ENCODE measurements around the gene MFAP2.

The MFAP2 gene

DNA sequence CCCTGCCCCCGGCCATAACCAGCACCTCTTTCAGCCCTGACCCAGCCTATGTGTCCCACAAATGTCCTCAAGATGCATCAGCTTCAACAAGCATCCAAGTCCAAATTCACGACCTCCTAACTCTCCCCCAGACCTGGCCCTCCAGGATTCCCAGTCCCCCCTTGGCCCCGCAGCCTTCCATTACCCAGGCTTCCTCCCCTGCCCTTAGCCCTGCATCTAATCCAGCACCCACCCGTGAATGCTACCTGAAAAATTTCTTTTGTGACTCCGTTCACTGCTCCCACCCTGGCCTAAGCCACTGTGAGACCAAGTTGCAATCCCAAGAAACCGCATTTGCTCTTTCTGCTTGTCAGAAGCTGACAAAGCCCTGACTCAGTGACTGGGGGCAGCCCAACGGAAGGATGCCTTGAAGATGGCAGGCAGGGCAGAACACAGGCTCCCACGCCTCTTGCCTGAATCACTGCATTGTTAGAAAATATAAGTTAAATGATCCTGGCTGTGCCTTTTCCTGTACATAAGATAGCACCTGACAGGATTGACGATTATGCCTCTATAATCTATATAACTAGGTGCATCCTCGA is 939 bp upstream of the MFAP2 start:
- no peak for DNase-seq (ENCODE audit: low read depth in 2 of 3, low spot score in 2 of 3)

DNA sequence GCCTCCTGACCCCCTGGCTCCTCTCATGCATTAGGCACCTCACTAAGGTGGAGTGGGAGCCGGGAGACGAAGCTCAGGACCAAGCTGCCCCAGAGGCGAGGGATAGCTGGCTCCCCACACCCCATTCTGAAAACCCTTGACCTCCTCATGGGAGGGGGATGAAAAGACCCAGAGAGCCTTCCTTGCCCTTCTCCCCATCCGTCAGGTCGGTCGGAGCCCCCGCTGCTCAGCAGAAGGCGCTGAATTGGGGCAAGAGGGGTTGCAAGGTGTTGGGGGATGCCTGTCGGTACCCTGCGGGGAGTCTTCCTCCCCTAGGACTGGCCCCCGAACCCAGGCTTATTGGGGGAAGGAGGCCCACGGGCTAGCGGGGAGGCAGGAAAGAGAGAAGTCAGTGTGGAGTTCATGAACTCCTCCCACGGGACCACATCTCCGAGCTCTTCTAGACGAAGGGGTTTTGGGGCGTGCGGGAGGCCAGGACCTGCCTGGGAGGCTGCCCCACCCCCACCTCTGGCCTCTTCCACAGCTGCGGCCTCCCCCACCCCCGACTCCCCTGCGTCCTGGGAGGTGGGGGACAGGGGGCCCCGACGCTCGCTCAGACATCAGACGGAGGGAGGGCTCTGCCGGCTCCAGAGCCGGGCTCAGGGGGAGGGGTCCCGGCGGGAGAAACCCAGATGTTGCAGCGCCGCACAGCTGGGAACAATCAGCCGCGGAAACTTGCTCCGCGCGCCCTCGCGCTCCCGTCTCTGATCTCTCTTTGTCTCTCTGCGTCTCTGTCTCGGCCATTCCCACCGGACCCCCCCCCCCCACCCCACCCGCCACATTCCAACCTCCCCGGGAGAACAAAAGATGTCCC is 719 bp downstream of the MFAP2 start:
- no peak for DNase-seq (ENCODE audit: low read depth in 2 of 3, low spot score in 2 of 3)

DNA sequence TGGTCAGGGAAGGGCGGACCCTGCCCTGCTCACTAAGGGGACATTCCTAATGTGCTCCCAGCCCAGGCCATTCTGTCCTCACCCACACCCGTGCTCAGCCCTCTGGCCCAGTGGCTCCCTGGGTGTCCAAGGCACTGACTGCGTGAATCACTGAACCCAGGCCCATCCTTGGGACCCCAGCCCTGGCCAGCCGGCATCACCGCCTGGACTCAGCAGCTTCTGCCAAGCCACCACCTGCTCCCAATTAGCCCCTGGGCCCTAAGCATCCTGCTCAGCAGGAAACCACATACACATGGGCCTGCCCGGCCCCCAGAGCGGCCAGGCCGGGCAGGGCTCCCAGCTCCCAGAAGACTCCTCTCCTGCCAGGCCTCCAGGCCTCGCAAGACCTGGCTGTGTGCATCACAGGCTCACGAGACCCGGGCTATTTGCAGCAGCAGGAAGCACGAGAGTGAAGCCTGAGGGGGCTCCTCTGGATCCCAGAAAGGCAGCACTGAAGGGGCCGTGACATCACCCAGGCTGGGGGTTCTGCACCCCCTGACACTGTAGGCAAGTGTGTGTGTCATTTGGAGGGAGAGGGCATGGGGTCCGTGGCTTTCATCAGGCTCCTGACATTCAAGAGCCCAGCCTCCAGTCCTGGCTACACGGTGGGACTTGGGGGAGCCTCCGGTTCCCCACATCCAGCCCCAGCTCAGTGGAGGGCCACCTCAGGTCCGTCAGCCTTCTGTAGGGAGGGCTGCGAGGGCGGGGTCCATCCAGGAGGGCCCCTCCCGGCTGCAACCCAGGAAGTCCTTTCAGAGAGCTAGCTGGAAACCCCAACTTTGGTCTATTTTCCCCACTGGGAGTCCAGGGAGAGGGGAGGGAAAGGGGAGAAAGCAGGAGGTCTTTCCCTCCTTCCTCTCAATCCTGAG is 1.6 kb downstream of the MFAP2 start:
- no peak for DNase-seq (ENCODE audit: low read depth in 2 of 3, low spot score in 2 of 3)

DNA sequence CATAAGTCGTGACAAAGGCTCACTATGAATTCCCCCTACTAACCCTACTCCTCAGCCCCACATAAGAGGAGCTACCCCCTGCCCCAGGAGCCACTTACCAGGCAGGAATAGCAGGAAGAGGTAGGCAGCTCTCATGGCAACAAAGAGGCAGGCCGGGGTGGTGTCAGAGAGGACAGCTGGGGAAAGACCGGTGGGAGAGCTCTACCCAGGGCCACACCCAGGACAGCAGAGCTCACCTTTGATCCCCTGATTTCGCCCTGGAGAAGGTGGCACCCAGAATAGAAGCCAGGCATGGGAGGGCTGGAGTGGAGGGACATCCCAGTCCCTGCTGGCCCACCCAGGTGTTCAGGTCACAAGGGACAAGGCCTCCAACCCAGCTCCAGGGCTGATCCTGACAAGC is 2.3 kb downstream of the MFAP2 start:
- DNase-seq (ENCODE audit: low read depth in 2 of 3, low spot score in 2 of 3) = no peak

DNA sequence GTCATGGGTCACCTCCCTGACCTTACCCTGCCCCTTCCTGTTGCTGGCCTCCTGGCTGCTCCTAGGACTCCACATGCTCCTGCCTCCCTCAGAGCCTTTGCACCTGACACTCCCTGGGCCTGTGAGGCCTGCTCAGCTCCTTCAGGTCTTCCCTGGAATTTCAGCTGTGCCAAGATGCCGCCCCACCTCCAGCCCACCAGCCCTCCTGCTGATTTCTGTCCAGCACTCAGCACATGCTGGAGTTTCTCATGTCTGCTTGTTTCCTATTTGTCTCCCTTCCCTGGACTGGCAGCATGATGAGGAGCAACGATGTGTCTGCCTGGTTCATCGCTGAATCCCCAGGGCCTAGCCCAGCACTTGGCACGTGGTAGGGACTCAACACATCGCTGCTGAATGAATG is 3.0 kb downstream of the MFAP2 start:
- no peak for DNase-seq (ENCODE audit: low read depth in 2 of 3, low spot score in 2 of 3)

DNA sequence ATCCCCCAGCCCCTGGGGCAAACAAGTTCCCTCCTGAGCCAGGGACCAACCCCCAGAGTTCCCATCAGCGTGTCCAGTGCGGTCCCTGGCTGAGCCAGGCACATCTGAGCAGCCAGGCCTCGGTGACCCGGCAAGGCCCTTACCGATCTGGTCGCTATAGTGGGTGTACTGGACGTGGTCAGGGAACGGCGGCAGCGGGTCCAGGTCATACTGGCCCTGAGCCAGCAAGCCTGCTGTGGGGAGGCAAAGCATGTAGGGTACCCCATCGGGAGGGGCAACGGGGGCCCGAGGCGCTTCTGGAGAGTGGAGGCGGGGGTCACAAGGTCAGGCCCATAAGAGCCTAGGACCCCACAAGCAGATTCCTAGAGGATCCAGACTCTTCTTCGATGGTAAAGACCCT is 3.5 kb downstream of the MFAP2 start:
- no peak for DNase-seq (ENCODE audit: low read depth in 2 of 3, low spot score in 2 of 3)

DNA sequence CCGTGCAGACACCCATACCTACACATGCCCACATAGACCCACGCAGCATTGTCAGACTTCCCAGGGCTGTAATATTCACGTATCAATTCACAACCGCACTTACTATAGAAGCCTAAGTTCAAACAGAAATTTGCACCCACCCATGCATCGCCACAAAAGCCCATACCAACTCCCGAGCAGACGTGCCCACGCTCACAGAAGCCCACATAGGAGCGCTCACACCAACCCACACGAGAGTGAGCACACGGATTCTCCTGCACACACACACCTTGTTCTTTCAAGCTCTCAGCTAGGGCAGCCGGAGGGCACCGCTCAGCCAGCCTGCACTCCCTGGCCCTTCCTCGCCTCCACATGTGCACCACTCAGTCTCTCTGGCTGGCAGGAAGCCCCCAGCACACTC is 4.6 kb downstream of the MFAP2 start:
- DNase-seq (ENCODE audit: low read depth in 2 of 3, low spot score in 2 of 3) = no peak

DNA sequence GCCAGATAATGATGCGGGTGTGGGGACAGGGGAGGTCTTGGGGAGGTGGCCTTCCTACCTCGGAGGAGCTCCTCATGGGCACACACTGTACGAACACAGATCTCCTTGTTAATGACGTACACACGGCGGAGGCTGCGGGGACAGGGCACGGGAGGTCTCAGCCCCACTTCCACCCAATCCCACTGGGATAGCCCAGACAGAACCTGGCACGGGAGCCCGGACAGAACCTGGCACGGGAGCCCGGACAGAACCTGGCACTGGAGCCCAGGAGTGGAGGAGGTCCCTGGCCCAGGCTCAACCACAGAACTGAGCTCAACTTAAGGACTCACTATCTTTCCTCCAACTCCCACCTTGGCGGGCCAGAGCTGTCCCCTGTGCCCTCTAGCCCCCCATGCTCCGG is 5.2 kb downstream of the MFAP2 start:
- DNase-seq (ENCODE audit: low read depth in 2 of 3, low spot score in 2 of 3) = no peak

DNA sequence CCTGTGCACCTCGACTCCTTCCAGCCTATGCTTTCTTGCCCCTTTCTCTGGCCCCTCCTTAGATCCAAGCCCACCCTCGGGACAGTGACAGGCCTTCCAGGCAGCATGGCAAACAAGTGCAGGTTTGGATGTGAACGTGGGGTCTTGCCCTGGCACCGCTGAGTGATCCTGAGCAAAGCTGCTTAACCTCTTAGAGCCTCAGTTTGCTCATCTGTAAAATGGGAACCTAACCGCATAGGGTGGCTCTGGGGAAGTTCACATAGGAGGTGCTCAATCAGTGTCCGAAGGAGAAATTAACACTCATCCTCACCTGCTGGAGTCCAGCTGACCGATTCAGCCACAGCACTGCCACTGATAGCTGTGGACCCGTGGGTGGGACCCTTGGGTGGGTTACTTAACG is 7.2 kb downstream of the MFAP2 start:
- DNase-seq (ENCODE audit: low read depth in 2 of 3, low spot score in 2 of 3) = no peak

DNA sequence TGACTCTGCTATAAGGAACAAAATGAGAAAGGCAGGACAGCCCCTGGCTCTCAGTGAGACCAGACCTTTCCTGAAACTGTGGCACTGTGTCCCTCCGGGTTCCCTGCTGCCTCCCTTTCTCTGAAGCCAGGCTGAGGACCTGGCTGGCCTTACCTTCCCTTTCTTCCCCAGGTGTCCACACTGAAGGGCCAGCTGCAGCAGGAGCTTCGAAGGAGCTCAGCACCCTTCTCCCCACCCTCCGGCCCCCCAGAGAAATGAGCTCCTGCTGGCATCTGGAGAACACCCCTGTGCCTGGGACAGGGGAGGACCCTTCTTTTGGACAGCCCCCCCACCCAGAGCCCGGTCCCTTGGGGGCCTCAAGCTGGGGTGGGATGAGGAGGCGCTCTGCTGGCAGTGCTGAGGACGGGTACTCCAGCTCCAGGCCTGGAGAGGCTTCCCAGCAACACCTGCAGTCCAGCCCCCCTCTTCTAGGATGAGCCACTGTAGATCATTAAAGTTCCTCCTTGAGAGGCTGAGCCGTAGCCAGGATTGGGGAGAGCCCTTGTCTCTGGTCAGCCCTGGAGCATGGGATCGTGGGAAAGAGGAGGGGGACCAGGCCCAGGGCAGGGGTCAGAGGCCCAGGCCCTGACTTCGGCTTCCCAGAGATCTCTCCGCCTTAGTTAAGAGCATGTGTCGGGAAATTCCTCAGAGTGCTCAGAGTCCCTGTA is 8.1 kb downstream of the MFAP2 start:
- no peak for DNase-seq (ENCODE audit: low read depth in 2 of 3, low spot score in 2 of 3)

DNA sequence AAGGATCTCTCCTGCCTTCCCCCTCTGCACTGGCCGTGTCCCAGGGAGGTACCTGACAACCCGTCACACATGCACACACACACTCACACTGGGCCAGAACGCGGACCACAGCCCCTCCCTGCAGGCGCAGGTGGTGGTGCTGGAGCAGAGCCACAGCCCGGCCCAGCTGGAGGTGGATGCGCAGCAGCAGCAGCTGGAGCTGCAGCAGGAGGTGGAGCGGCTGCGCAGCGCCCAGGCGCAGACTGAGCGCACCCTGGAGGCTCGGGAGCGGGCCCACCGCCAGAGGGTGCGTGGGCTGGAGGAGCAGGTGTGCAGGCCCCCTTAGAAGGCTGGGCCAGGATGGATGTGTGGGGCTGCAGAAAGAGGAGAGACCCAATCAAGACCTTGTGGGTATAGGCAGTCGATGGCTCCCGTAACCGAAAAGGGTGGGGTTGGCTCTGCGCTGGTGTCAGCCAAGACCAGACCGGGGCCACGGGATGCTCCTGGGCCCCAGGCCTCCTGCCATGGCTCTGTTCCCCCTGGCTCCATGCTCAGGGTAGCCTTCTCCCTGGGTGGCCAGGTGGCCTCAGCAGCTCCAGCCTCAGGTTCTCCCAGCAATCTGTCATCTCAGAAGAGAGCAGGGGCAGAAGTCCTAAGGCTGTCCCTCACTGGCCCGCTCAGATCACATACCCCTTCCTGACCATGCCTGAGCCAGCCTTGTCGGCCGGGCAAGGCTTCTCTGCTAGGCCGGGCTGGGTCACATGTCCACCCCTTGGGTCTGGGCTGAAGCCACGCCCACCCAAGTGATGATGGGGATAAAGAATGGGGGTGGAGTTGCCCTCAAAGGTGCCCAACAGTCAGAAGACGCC is 8.9 kb downstream of the MFAP2 start:
- no peak for DNase-seq (ENCODE audit: low read depth in 2 of 3, low spot score in 2 of 3)

DNA sequence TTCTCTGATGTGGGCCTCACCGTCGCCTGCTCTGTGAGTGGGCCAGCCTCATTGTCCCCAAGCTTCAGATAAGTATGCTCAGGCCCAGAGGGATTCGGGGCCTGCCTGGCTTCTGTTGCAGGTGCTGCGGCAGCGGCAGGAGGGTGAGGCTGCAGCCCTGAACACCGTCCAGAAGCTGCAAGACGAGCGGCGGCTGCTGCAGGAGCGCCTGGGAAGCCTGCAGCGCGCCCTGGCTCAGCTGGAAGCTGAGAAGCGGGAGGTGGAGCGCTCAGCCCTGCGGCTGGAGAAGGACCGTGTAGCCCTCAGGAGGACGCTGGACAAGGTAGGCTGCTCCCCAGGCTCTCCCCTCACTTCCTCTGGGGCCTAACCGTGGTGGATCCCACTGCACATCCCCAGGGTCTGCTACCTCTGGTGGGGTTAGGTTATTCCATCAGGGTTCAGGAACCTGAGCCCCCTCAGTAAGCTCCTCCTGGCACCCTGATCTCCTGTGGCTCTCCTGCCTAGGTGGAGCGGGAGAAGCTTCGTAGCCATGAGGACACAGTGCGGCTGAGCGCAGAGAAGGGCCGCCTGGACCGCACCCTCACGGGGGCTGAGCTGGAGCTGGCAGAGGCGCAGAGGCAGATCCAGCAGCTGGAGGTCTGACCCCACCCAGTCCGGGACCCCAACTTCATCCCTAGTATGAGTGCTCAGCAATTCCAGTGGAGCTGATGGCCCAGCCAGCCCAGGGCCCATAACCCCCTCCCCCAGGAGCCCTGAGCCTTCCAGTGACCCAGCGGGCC is 10.1 kb downstream of the MFAP2 start:
- DNase-seq (ENCODE audit: low read depth in 2 of 3, low spot score in 2 of 3) = no peak

DNA sequence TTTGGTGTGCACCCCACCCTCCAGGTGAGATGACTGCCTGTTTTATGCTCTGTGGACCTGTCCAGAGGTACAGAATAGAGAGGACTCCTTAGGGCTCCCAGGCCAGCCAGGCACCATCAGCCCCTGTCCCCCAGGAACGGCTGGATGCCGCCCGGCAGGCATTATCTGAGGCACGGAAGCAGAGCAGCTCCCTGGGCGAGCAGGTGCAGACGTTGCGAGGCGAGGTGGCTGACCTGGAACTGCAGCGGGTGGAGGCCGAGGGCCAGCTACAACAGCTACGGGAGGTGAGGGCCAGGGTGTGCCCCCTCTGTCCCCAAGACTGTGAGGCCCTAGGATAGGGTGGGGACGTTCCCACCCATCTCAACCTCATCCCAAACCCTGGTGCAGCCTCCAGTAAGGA is 10.8 kb downstream of the MFAP2 start:
- DNase-seq (ENCODE audit: low read depth in 2 of 3, low spot score in 2 of 3) = no peak

DNA sequence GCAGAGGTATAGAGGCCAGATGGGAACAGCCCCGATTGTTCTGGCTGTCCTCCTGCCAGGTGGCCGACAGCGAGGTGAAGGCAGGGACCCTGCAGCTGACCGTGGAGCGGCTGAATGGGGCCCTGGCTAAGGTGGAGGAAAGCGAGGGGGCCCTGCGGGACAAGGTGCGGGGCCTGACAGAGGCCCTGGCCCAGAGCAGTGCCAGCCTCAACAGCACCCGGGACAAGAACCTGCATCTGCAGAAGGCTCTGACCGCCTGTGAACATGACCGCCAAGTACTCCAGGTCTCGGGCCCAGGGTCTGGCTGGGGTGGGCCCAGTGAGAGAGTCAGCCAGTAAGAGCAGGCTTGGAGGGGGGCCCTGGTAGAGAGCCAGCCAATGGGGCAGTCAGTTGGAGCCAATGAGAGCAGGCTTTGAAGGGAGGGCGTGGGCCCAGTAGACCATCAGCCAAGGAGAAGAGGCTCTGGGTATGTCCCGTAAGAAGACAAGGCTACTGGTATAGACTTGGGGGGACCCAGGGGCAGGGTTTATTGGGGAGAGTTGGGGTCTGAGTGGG is 11.3 kb downstream of the MFAP2 start:
- DNase-seq (ENCODE audit: low read depth in 2 of 3, low spot score in 2 of 3) = no peak

DNA sequence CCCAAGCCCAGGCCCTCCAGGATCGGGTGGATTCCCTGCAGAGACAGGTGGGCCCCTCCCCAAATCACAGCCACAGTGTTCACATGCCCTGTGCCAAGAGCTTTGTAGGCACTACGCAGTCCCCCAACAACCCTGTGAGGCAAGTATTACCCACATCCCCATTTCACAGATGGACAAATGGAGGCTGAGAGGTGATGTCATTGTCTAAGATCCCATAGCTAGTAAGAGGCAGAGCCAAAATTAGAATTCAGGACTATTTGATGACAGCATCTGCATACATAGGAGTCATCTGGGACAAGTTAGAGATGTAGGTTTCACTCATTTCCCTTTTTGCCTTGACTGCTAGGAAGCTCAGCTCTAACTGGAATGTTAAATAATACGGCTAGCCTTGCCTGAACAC is 12.0 kb downstream of the MFAP2 start:
- DNase-seq (ENCODE audit: low read depth in 2 of 3, low spot score in 2 of 3) = no peak

DNA sequence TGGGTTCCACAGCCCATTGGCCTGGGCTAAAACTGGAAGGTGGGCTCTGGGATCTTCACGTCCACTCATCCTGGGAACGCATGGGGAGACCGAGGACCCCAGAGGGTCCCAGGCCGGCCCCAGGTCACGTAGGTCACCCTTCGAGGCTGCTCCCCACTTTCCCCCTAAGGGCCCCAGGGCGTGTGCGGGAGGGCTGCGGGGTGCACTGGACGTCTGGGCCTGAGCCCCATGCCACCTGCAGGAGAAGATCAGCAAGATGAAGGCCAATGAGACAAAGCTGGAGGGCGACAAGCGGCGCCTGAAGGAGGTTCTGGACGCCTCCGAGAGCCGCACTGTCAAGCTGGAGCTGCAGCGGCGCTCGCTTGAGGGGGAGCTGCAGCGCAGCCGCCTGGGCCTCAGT is 12.5 kb downstream of the MFAP2 start:
- DNase-seq (ENCODE audit: low read depth in 2 of 3, low spot score in 2 of 3) = no peak

DNA sequence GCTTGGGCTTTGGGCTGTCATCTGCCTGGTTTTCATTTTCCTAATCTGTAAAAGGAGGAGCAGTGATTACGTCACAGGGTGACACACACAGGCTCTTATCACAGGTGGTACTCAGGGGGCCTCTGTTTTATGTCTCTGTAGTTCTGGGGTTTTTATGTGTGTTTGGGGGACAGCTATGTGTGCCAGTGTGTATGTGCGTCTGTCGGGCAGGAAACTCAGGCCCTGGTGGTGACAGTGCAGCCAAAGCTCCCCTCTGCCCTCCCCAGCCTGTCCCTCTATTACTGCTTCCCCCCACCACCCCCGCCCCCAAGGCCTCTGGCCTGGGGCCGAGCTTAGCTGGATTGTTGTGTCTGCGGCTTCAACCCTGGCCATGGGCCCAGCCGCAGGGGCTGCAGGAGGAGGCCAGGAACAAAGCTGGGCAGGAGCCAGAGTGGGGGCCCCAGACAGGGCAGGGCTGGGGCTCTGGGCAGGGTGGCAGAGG is 13.3 kb downstream of the MFAP2 start:
- no peak for DNase-seq (ENCODE audit: low read depth in 2 of 3, low spot score in 2 of 3)

DNA sequence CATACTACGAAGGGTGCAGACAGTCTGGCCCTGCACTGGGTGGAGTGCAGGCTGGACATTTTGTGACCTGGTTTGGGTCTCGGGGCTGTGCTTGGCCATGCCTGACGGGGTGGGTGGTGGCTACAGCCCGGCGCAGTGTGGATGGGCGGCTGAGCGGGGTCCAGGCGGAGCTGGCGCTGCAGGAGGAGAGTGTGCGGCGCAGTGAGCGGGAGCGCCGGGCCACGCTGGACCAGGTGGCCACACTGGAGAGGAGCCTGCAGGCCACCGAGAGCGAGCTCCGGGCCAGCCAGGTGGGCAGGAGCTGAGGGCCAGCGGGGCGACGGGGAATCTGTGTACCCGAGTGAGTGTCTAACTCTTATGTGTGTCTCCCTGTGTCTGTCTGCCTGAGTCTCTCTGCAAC is 14.1 kb downstream of the MFAP2 start:
- DNase-seq (ENCODE audit: low read depth in 2 of 3, low spot score in 2 of 3) = no peak

DNA sequence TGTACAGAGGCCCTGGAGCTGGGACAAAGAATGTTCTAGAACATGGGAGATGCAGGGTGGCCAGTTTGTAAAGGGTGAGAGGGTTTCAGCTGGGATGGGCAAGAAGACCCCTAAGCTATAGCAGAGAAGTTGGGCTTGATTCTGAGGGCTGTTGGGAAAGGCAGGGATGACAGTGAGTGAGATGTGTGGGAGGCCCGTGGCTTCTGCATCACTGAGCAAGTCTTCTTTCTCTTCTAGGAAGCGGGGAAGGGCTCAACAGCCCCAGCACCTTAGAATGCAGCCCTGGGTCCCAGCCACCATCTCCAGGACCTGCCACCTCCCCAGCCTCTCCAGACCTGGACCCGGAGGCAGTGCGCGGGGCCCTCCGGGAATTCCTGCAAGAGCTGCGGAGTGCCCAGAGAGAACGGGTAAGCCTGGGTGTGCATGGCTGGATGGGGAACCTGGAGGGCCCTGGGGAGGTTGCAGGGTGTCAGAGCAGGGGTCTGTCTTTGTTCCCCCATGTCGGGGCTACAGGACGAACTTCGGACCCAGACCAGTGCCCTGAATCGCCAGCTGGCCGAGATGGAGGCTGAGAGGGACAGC is 14.8 kb downstream of the MFAP2 start:
- DNase-seq (ENCODE audit: low read depth in 2 of 3, low spot score in 2 of 3) = no peak

All from activated CD8-positive, alpha-beta memory T cell treated with anti-CD3 and anti-CD28 coated beads for 48 hours (primary cell).